OCI-LY3 (cell line): ENCODE data around the gene RHOBTB3.

Experiments
- H2AFZ ChIP-seq: fragments of 200-600, 300-600 bp; shearing (Covaris generic); 2 replicates; pipeline ENCODE4 v1.6.0; 2014; ENCODE audit warnings: antibody characterized with exemption, low read depth, low read length
- H3K27ac ChIP-seq: fragments of 200-600, 300-600 bp; sonication (generic); 2 replicates; pipeline ENCODE4 v1.5.1; 2014; ENCODE audit warnings: mild to moderate bottlenecking, low read length, moderate library complexity, mixed read lengths
- H3K27me3 ChIP-seq: fragments of 200-600, 300-600 bp; sonication (generic); 2 replicates; pipeline ENCODE4 v1.6.1; 2014; ENCODE audit warnings: low read depth, low read length, mixed read lengths
- H3K36me3 ChIP-seq: fragments of 200-600, 300-600 bp; sonication (generic); replicated peaks from 2 replicates; pipeline ENCODE3; 2014; ENCODE audit warnings: low read depth, low read length, mixed read lengths
- H3K4me1 ChIP-seq: fragments of 300-600, 200-600 bp; sonication (generic); 2 replicates; pipeline ENCODE4 v1.6.1; 2014; ENCODE audit warnings: low read length, mixed read lengths
- H3K4me2 ChIP-seq: fragments of 200-600, 300-600 bp; sonication (generic); 2 replicates; pipeline ENCODE4 v1.6.1; 2014; ENCODE audit warnings: low read length, mixed read lengths
- H3K4me3 ChIP-seq: fragments of 300-600, 200-600 bp; sonication (generic); 2 replicates; pipeline ENCODE4 v1.5.1; 2014; ENCODE audit warnings: antibody characterized with exemption, mild to moderate bottlenecking, low read length, moderate library complexity
- H3K79me2 ChIP-seq: fragments of 300-600, 200-600 bp; shearing (Covaris generic); 2 replicates; pipeline ENCODE4 v1.6.1; 2014; ENCODE audit warnings: mild to moderate bottlenecking, low read length, mixed read lengths
- H3K9ac ChIP-seq: fragments of 300-600, 200-600 bp; shearing (Covaris generic); 2 replicates; pipeline ENCODE4 v1.6.0; 2014; ENCODE audit warnings: mild to moderate bottlenecking, low read length, moderate library complexity
- H3K9me3 ChIP-seq: fragments of 200-600, 300-600 bp; shearing (Covaris generic); 2 replicates; pipeline ENCODE4 v1.6.1; 2014; ENCODE audit warnings: low read length, mixed read lengths; ENCODE audit not compliant: insufficient read depth
- H4K20me1 ChIP-seq: fragments of 200-600, 300-600 bp; sonication (generic); 2 replicates; pipeline ENCODE4 v1.6.1; 2016; ENCODE audit warnings: low read length, mixed read lengths; ENCODE audit not compliant: insufficient read depth
- CTCF ChIP-seq: fragments of 200-600, 300-600 bp; sonication (generic); IDR thresholded peaks from 2 replicates; pipeline ENCODE4 v1.5.1; 2014; ENCODE audit warnings: antibody characterized with exemption, low read length, low read depth
- EZH2phosphoT487 ChIP-seq: fragments of 200-600 bp; shearing (Covaris generic); IDR thresholded peaks from 2 replicates; pipeline ENCODE4 v1.6.1; 2018; ENCODE audit warnings: antibody characterized with exemption, mixed run types, low read depth

The RHOBTB3 gene

GRCh38 chr5:95717439-95717838 lies 13.7 kb upstream of the RHOBTB3 start:
- TF ChIP-seq CTCF (no peak), EZH2phosphoT487 (no peak)
- Histone ChIP-seq H3K36me3 (no peaks in the 10 kb centered on the region), H3K9ac (no peak overlapping the region), H3K4me1 (peaks cover 17% of the 10 kb centered on the region), H3K79me2 (no peaks in the 10 kb centered on the region), H2AFZ (no peak overlapping the region), H3K9me3 (no peaks in the 10 kb centered on the region), H3K4me2 (no peak overlapping the region), H3K4me3 (no peak overlapping the region), H3K27ac (no peak overlapping the region), H4K20me1 (no peaks in the 10 kb centered on the region), H3K27me3 (no peaks in the 10 kb centered on the region)

- TF ChIP-seq CTCF (no peak), EZH2phosphoT487 (no peak)
- no peaks in the 10 kb centered on the region for H3K9me3 ChIP-seq
- no peaks in the 10 kb centered on the region for H3K79me2 ChIP-seq
- no peaks in the 10 kb centered on the region for H4K20me1 ChIP-seq
- no peak overlapping the region for H2AFZ ChIP-seq
- H3K9ac ChIP-seq: no peak overlapping the region
- H3K27me3 ChIP-seq: no peaks in the 10 kb centered on the region
- H3K4me2 ChIP-seq: peak overlapping the region; percentile 68
- no peak overlapping the region; the same call in 1 of the 2 replicates for H3K4me3 ChIP-seq
- H3K27ac ChIP-seq: no peak overlapping the region
- no peaks in the 10 kb centered on the region for H3K36me3 ChIP-seq
- H3K4me1 ChIP-seq: peaks cover 17% of the 10 kb centered on the region
These were observed 12.9 kb upstream of the RHOBTB3 start for GRCh38 chr5:95718203-95718602.

GRCh38 chr5:95718738-95719137 lies 12.4 kb upstream of the RHOBTB3 start:
- Histone ChIP-seq H3K9me3 (no peaks in the 10 kb centered on the region), H3K4me2 (peak overlapping the region; percentile 68), H3K27me3 (no peaks in the 10 kb centered on the region), H3K4me3 (no peak overlapping the region; the same call in 1 of the 2 replicates), H3K27ac (no peak overlapping the region), H3K36me3 (no peaks in the 10 kb centered on the region), H3K79me2 (no peaks in the 10 kb centered on the region), H3K9ac (no peak overlapping the region), H2AFZ (no peak overlapping the region), H4K20me1 (no peaks in the 10 kb centered on the region), H3K4me1 (peaks cover 17% of the 10 kb centered on the region)
- TF ChIP-seq CTCF (no peak), EZH2phosphoT487 (no peak)

GRCh38 chr5:95720094-95720786 lies 10.9 kb upstream of the RHOBTB3 start:
- peaks cover 17% of the 10 kb centered on the region for H3K4me1 ChIP-seq
- no peak overlapping the region for H3K27ac ChIP-seq
- H3K9ac ChIP-seq: no peak overlapping the region
- H3K4me2 ChIP-seq: no peak overlapping the region
- H3K4me3 ChIP-seq: no peak overlapping the region
- H3K36me3 ChIP-seq: no peaks in the 10 kb centered on the region
- TF ChIP-seq CTCF: no peak
- TF ChIP-seq EZH2phosphoT487: no peak
- no peaks in the 10 kb centered on the region for H4K20me1 ChIP-seq
- no peaks in the 10 kb centered on the region for H3K27me3 ChIP-seq
- H3K79me2 ChIP-seq: no peaks in the 10 kb centered on the region
- H2AFZ ChIP-seq: no peak overlapping the region
- H3K9me3 ChIP-seq: no peaks in the 10 kb centered on the region
